Measurements from ENCODE around the gene BRD4. TPM values are rescaled to one million over a fixed set of nuclear protein-coding genes. Genes with fewer than 3 reads are reported as not detected.
"Not testable (repeated sequence)": the region's sequence is repeated elsewhere in the genome, so short reads cannot be mapped to it uniquely, and the experiment has no call there.

The BRD4 gene
- total RNA-seq, 2 experiments from 2014 or later = 103 to 110 TPM

DNA sequence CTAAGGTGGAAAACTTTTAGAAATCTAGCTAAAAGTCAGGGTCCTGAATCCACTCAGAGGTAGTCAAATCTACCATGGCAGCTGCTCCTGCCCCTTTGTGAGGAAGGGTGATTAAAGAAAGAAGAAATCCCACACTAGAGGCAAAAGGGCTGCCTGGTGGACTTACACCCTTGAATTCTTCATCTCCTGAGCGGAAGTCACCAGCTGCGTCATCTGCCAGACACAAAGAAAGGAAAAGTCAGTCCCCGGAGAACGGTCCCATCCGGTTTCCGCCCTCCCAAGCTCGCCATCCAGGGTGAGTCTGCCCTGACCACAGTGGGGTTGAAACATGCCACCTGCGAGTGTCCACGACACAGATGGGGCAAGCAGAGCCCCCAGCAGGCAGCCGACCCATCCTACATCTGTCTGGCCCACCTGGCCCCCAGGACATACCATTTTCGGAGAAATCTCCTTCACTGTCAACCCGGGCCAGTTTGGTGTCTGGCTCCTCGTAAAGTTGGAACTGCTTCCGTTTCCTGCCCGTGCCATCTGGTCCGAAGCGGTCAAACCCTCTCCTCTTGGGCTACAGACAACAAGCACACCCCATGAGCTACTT is 39.5 kb upstream of the BRD4 start:
- Mint-ChIP-seq H3K4me3 (no peak overlapping the region), H3K27ac (no peak overlapping the region), H3K4me1 (peaks cover 9% of the 10 kb centered on the region), H3K36me3 (ENCODE audit: low read depth) (peaks cover 54% of the 10 kb centered on the region), H3K9me3 (no peaks in the 10 kb centered on the region), H3K27me3 (no peaks in the 10 kb centered on the region)
- ChIA-PET CTCF (no interaction called here), POLR2A (interaction anchor here (1.2 to 1.8 kb wide), 2 partner anchors 11 to 40 kb away, joined by 4 to 6 read pairs; partner anchors contain the start of gene BRD4)
- no peak for DNase-seq

DNA sequence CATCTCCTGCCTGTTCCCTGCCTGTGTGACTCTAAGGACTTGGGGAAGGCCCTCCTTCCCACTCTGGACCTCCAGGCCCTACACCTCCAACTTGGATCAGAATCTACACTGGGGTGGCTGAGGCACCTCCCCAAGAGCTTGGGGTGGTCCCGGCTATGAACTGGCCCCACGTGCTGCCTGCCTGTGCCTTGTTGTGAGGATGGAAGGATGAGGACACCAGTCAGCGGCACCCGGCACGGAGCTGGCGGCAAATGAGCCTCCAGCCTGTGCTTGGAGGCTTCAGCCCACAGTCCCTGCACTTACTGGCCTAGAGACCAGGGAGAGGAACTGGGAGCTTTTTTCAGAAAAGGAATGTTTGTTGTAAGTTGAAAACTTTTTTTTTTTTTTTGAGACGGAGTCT is 38.8 kb upstream of the BRD4 start:
- Mint-ChIP-seq H3K27me3 (no peaks in the 10 kb centered on the region), H3K4me1 (peaks cover 5% of the 10 kb centered on the region), H3K27ac (no peak overlapping the region), H3K9me3 (no peaks in the 10 kb centered on the region), H3K36me3 (ENCODE audit: low read depth) (peaks cover 55% of the 10 kb centered on the region), H3K4me3 (no peak overlapping the region)
- ChIA-PET POLR2A (interaction anchor here (1.2 kb wide), 1 partner anchor 10 kb away, joined by 4 read pairs; no protein-coding TSS in a partner anchor), CTCF (interaction anchor here (1.0 kb wide), 2 partner anchors 13 to 47 kb away, joined by 3 read pairs; partner anchors contain the start of gene AKAP8L)
- DNase-seq = no peak

DNA sequence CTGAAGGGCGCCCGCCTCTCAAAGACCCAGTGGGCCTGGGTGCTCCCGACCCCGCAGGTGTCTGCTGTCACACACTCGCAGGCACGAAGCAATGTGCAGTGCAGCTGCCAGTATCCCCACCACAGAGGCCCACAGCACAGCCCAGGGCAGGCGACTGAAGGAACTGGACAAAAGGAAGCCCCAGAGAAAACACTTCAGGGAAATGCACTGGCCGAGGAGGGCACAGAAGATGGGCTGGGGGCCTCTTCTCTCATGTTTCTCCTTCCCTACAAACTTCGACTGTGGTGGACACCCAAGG is 37.2 kb upstream of the BRD4 start:
- no peaks in the 10 kb centered on the region for H3K9me3 Mint-ChIP-seq
- H3K4me1 Mint-ChIP-seq = no peaks in the 10 kb centered on the region
- peaks cover 59% of the 10 kb centered on the region for H3K36me3 Mint-ChIP-seq (ENCODE audit: low read depth)
- ChIA-PET POLR2A (no interaction called here), CTCF (no interaction called here)
- H3K27ac Mint-ChIP-seq = no peak overlapping the region
- no peaks in the 10 kb centered on the region for H3K27me3 Mint-ChIP-seq
- no peak for DNase-seq
- no peak overlapping the region for H3K4me3 Mint-ChIP-seq

DNA sequence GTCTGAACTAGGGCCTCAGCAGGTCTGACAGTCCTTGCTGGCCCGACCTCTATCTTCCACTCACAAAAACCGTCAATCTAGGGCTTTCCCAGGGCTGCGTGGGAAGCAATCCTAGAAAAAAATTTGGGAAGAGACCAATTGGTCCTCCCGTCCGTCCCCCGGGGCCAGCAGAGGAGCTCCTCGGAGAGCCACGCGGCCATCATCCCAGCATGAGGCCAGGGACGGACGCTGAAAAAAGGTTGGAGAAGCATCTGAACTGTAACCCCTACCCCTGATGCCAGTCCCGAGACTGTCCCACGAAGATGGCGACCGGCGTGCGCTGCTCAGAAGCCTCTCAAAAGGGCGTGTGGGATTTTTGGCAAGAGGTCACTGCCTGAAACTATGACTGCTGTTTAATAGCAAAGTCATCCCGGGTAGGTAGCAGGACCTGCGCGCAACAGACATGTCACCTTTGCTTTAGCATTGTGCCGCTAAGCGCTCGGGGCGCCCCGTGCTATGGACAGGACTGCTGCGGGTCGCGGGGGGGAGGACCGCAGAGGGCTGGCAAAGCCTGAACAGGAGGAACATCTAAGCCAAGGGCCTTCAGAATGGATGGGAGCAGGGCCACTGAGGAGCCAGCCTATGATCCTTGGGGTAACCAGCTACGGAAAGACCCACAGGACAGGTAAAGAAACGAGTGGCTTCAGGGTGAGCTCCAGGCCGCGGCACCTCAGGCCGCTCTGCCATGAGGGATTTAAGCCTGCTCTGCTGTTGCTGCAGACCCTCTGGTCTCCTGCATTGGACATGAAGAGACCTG is 36.7 kb upstream of the BRD4 start:
- H3K4me1 Mint-ChIP-seq = no peaks in the 10 kb centered on the region
- H3K27ac Mint-ChIP-seq = no peak overlapping the region
- H3K27me3 Mint-ChIP-seq = no peaks in the 10 kb centered on the region
- POLR2A ChIA-PET = interaction anchor here (1.3 kb wide), 1 partner anchor 11 kb away, joined by 3 read pairs; the partner anchor contains the start of gene AKAP8
- H3K36me3 Mint-ChIP-seq (ENCODE audit: low read depth) = peaks cover 59% of the 10 kb centered on the region
- CTCF ChIA-PET = no interaction called here
- no peaks in the 10 kb centered on the region for H3K9me3 Mint-ChIP-seq
- no peak overlapping the region for H3K4me3 Mint-ChIP-seq
- DNase-seq = no peak

DNA sequence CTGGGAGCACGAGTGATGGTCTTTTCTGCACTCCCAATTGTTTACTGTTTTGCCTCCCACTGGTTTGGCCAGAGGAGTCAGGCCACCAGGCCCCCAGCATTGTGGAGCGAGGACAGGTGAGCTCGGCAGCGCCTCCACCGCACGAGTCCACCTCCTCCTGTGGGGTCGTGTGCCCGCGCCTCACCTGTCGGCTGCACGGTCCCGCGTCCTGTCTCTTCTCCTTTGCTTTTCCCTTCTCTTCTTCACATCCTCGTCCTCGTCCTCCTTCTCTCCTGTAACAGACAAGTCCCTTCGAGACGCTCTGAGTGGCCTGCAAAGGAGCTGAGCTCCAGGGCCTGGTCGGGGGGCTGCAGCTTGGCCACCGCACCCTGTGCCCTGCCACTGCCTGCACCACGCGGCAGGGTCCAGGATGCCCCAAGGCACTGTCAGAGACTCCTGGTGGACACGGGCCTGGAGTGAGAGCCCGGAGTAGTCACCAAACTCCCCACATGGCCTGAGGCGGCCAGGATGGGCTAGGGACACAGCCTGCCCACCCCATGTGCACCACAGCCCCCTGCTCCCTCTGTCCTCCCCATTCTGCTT is 35.8 kb upstream of the BRD4 start:
- Mint-ChIP-seq H3K36me3 (ENCODE audit: low read depth) (peaks cover 57% of the 10 kb centered on the region), H3K9me3 (no peaks in the 10 kb centered on the region), H3K27ac (no peak overlapping the region), H3K4me1 (no peaks in the 10 kb centered on the region), H3K4me3 (no peak overlapping the region), H3K27me3 (no peaks in the 10 kb centered on the region)
- no peak for DNase-seq
- ChIA-PET CTCF (no interaction called here), POLR2A (interaction anchor here (1.3 kb wide), 1 partner anchor 12 kb away, joined by 3 read pairs; the partner anchor contains the start of gene AKAP8)

DNA sequence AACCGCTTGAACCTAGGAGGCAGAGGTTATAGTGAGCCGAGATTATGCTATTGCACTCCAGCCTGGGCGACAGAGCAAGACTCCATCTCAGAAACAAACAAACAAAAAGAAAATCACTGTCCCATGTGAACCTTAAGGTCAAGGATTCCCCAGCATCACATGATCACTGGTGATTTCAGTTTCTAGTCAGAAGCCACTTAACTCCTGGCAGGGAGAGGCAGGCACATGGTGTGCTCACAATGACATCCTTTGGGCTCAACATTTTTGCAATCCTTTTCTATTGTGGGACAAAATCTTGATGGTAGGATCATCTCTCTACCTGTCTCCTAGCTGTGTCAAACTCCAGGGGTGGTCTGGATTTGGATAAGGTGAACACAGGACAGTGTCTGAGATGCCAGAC is 35.1 kb upstream of the BRD4 start:
- Mint-ChIP-seq H3K27me3 (no peaks in the 10 kb centered on the region), H3K36me3 (ENCODE audit: low read depth) (peaks cover 52% of the 10 kb centered on the region), H3K4me1 (no peaks in the 10 kb centered on the region), H3K27ac (no peak overlapping the region), H3K9me3 (no peaks in the 10 kb centered on the region), H3K4me3 (no peak overlapping the region)
- DNase-seq = no peak
- POLR2A ChIA-PET = interaction anchor here (1.3 kb wide), 1 partner anchor 12 kb away, joined by 3 read pairs; the partner anchor contains the start of gene AKAP8
- CTCF ChIA-PET = no interaction called here

DNA sequence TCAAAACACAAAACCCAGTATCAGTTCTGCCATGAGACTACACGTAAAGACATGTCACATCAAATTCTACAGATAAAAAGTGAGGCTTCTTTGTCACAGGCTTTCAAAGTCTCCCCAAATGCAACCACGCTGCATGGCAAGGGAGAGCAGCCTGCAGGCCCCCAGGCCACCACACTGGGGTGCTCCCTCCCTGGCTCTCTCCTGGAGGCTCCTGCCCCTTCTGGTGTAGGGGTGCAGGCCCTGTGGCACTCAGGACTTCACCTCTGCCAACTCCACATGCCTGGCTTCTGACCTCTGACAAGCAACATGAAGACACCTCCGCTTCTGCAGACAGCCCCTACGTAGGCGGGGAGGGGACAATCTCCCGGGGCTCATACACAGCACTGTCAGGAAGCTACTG is 32.9 kb upstream of the BRD4 start:
- ChIA-PET POLR2A (interaction anchor here (1.4 to 2.4 kb wide), 2 partner anchors 12 to 14 kb away, joined by 4 to 9 read pairs; partner anchors contain the start of gene AKAP8), CTCF (no interaction called here)
- no peak overlapping the region for H3K4me3 Mint-ChIP-seq
- no peak overlapping the region for H3K27ac Mint-ChIP-seq
- peaks cover 14% of the 10 kb centered on the region for H3K4me1 Mint-ChIP-seq
- H3K9me3 Mint-ChIP-seq = no peaks in the 10 kb centered on the region
- no peaks in the 10 kb centered on the region for H3K27me3 Mint-ChIP-seq
- H3K36me3 Mint-ChIP-seq (ENCODE audit: low read depth) = peaks cover 59% of the 10 kb centered on the region
- no peak for DNase-seq

DNA sequence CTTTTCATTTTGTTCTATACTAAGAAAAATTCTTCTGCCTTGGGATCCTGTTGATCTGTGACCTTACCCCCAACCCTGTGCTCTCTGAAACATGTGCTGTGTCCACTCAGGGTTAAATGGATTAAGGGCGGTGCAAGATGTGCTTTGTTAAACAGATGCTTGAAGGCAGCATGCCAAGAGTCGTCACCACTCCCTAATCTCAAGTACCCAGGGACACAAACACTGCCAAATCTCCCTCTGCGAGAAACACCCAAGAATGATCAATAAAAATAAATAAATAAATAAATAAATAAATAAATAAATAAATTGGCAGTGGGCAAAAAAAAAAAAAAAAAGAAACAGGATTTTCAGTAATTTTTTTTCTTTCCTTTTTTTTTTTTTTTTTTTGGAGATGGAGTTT is 31.5 kb upstream of the BRD4 start:
- peaks cover 55% of the 10 kb centered on the region for H3K36me3 Mint-ChIP-seq (ENCODE audit: low read depth)
- H3K27ac Mint-ChIP-seq, CTCF ChIA-PET, H3K27me3 Mint-ChIP-seq, H3K9me3 Mint-ChIP-seq, H3K4me3 Mint-ChIP-seq, DNase-seq: not testable (repeated sequence)
- H3K4me1 Mint-ChIP-seq = peaks cover 21% of the 10 kb centered on the region
- POLR2A ChIA-PET = interaction anchor here (2.4 kb wide), 1 partner anchor 16 kb away, joined by 9 read pairs; the partner anchor contains the start of gene AKAP8

DNA sequence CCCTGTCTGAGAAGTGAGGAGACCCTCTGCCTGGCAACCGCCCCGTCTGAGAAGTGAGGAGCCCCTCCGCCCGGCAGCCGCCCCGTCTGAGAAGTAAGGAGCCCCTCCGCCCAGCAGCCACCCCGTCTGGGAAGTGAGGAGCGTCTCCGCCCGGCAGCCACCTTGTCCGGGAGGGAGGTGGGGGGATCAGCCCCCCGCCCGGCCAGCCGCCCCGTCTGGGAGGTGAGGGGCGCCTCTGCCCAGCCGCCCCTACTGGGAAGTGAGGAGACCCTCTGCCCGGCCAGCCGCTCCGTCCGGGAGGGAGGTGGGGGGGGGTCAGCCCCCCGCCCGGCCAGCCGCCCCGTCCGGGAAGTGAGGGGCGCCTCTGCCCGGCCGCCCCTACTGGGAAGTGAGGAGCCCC is 30.7 kb upstream of the BRD4 start:
- H3K4me3 Mint-ChIP-seq, POLR2A ChIA-PET, CTCF ChIA-PET, DNase-seq, H3K9me3 Mint-ChIP-seq, H3K27me3 Mint-ChIP-seq, H3K27ac Mint-ChIP-seq: not testable (repeated sequence)
- H3K4me1 Mint-ChIP-seq = peaks cover 21% of the 10 kb centered on the region
- H3K36me3 Mint-ChIP-seq (ENCODE audit: low read depth) = peaks cover 55% of the 10 kb centered on the region

DNA sequence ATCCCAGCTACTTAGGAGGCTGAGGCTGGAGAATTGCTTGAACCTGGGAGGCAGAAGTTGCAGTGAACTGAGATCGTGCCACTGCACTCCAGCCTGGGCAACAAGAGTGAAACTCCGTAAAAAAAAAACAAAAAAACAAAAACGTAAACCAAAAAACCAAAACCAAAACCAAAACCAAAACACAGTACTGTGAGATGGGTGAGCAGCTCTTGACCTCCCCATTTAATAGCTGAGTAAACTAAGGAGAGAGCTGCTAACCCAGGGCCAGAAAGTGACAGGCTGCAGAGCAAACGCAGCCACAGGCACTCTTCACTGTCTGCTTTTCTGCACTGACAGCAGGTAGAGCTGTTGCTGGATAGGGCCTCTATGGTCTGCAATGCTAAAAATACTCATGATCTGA is 27.7 kb upstream of the BRD4 start:
- Mint-ChIP-seq H3K4me1 (peaks cover 21% of the 10 kb centered on the region), H3K36me3 (ENCODE audit: low read depth) (peaks cover 52% of the 10 kb centered on the region), H3K27ac (peak overlapping the region; percentile 56)
- peak; percentile 21 for DNase-seq
- not testable (repeated sequence) for H3K4me3 Mint-ChIP-seq, H3K27me3 Mint-ChIP-seq, H3K9me3 Mint-ChIP-seq
- POLR2A ChIA-PET = interaction anchor here (1.0 to 5.7 kb wide), 5 partner anchors 11 to 73 kb away, joined by 3 to 49 read pairs (median 5); partner anchors contain the start of genes AKAP8 and BRD4
- CTCF ChIA-PET = interaction anchor here (0.7 to 4.0 kb wide), 4 partner anchors 19 to 196 kb away, joined by 3 to 18 read pairs (median 4); partner anchors contain the start of genes AKAP8 and AKAP8L

DNA sequence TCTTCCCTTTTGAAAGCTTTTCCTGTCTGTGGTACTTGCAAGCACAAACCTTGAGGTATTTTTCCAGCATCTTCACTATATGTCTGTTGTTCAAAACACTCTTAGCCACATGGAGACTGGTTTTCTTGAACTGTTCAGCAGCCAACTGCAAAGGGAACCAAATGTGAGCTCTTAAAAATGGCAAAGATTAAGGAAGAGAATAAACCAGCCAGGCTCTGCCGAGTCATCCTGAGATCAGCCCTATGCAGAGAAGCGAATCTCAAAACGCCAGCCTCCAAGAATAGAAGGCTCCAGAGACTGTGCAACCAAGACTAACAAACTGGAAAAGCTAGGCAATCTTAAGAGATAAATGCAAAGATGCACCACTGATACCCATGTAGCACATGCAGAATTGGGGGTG is 26.6 kb upstream of the BRD4 start:
- DNase-seq = no peak
- peaks cover 21% of the 10 kb centered on the region for H3K4me1 Mint-ChIP-seq
- peaks cover 59% of the 10 kb centered on the region for H3K36me3 Mint-ChIP-seq (ENCODE audit: low read depth)
- no peaks in the 10 kb centered on the region for H3K9me3 Mint-ChIP-seq
- ChIA-PET CTCF (interaction anchor here (0.7 to 4.0 kb wide), 3 partner anchors 20 to 734 kb away, joined by 3 to 18 read pairs (median 5); partner anchors contain the start of gene AKAP8), POLR2A (interaction anchor here (1.2 to 5.7 kb wide), 5 partner anchors 10 to 60 kb away, joined by 3 to 49 read pairs (median 6); partner anchors contain the start of genes AKAP8, AKAP8L and BRD4)
- H3K4me3 Mint-ChIP-seq = no peak overlapping the region
- H3K27me3 Mint-ChIP-seq = no peaks in the 10 kb centered on the region
- peak overlapping the region; percentile 70 for H3K27ac Mint-ChIP-seq

DNA sequence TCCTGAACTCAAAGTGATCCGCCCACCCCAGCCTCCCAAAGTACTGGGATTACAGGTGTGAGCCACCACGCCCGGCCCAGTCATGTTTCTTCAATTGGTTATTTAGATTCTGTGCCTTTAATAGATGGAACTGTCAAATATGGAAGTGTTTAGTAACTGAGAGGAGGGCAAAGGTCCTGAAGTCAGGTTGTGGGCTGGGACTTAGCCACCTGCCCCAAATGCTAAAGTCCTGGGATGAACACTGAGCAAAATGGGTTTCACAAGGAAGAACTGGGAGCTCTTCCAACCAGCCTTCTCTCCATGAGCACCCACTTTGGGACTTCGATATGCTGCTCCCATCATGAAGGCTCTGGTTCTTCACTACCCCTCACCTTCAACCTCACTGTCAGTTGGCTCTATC is 25.6 kb upstream of the BRD4 start:
- ChIA-PET POLR2A (interaction anchor here (1.2 to 5.7 kb wide), 4 partner anchors 20 to 61 kb away, joined by 3 to 49 read pairs (median 6); partner anchors contain the start of genes AKAP8, AKAP8L and BRD4), CTCF (interaction anchor here (4.0 kb wide), 1 partner anchor 21 kb away, joined by 18 read pairs; the partner anchor contains the start of gene AKAP8)
- Mint-ChIP-seq H3K27ac (no peak overlapping the region), H3K4me1 (peaks cover 21% of the 10 kb centered on the region), H3K36me3 (ENCODE audit: low read depth) (peaks cover 59% of the 10 kb centered on the region), H3K9me3 (no peaks in the 10 kb centered on the region), H3K27me3 (no peaks in the 10 kb centered on the region), H3K4me3 (no peak overlapping the region)
- no peak for DNase-seq
